NT2/D1 (cell line): ENCODE measurements around the gene DMTF1.

Experiments
- YY1 ChIP-seq: IDR thresholded peaks from 2 replicates; pipeline ENCODE4 v1.6.1; 2011; ENCODE audit not compliant: insufficient read length, insufficient read depth
- ZNF274 ChIP-seq: IDR thresholded peaks from 2 replicates; pipeline ENCODE4 v1.6.1; 2011; ENCODE audit warnings: mild to moderate bottlenecking, low read depth, low read length

DNA sequence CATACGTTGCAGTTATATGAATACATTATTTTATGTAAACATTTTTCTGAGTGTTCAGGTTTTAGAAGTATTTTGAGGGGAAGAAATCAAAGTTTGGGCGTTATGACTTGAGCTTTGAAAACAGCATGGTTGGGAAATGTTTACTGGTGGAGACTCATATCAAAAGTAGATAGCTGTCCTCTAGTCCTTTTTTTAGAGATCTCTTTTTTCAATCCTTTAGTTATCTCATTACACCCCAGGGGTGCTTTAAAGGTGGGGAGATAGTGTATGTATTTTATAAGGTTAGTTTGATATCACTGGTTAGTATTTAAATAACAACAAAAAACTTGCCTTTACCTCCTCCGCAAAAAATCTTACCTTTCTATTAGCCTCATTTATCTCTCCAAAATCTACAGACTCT, 2.3 kb downstream of the DMTF1 start:
- no peak for TF ChIP-seq ZNF274
- TF ChIP-seq YY1 = no peak
